Embryonic facial prominence (tissue), 1 donor: ENCODE measurements around the gene SMARCA4.

ENCODE experiments used
- DNase-seq: peaks from one replicate; pipeline ENCODE4 v3.0.0-alpha.2; 2016; ENCODE audit errors: extremely low spot score

SMARCA4 gene

GRCh38 chr19:11010041-11010440 lies 49.2 kb downstream of the SMARCA4 start:
- DNase-seq, result no peak

GRCh38 chr19:11012507-11012906 lies 51.7 kb downstream of the SMARCA4 start:
- no peak for DNase-seq

- DNase-seq, result no peak
Observed at GRCh38 chr19:11013771-11014170, 52.9 kb downstream of the SMARCA4 start.

- DNase-seq, result no peak
Observed at GRCh38 chr19:11014403-11014911, 53.6 kb downstream of the SMARCA4 start.

DNA sequence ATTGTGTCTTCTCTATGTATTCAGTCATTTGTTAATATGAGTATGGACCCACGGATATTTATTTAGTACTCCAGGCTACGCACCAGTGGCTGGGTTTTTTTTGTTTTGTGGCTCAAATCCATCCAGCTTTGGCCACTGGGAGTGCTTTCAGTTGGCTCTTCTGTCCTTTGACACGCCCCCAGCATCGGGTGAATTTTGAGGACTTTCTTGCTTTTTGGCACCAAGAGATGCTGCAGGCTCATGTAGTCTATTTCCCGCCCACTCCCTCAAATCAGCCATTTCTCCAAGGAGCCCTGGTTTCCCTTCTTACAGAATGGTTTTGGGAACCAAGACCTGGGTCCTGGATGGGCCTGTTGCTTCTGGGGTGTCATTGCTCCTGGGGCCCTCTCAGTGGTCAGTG lies 55.8 kb downstream of the SMARCA4 start:
- no peak for DNase-seq

- DNase-seq, result no peak
Observed at GRCh38 chr19:11017275-11018035, 56.6 kb downstream of the SMARCA4 start.

DNA sequence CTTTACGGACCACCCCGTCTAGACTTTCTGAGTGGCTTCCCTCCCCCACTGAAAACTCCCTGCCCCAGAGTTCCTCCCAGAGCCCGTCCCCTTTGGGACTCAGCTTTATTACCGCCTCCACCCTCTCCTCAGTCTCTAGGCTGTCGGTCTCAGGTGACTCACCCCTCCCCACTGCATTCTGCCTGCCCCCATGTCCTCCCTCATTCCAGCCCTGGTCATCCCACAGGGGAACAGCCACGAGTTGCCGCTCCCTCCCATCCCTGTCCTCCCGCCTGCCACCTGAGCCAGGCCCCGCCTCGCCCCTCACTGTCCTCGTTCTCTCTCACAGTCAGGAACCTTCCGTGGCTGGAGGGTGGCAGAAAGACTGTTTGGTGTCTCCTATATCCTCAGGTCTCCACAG lies 57.3 kb downstream of the SMARCA4 start:
- DNase-seq, result no peak

GRCh38 chr19:11018763-11019162 lies 57.9 kb downstream of the SMARCA4 start:
- no peak for DNase-seq

GRCh38 chr19:11019262-11019661 lies 58.4 kb downstream of the SMARCA4 start:
- DNase-seq, result no peak

DNA sequence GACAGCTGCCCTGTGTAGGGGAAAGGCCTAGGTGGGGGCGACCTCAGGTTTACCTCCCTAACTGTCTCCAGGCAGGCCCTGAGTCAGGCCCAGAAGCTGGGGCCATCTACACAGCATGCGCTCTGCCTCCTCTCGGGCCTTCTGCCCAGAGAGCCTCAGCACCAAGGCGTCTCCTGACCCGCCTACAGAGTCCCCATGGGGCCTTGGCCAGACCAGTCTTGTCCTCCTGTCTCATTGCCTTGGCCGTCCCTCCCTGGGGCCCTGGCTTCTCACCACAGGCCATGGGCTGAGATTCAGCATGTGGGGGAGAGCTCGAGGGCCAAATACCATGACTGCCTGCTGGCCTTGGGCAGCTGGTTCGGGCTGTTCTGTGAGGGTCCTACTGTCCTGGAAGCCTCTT lies 59.0 kb downstream of the SMARCA4 start:
- DNase-seq, result no peak

- DNase-seq, result no peak
Observed at GRCh38 chr19:11020423-11020822, 59.6 kb downstream of the SMARCA4 start.

- no peak for DNase-seq
Observed at GRCh38 chr19:11020982-11021759, 60.3 kb downstream of the SMARCA4 start.

- DNase-seq, result no peak
Observed at GRCh38 chr19:11021760-11022144, 60.9 kb downstream of the SMARCA4 start.

DNA sequence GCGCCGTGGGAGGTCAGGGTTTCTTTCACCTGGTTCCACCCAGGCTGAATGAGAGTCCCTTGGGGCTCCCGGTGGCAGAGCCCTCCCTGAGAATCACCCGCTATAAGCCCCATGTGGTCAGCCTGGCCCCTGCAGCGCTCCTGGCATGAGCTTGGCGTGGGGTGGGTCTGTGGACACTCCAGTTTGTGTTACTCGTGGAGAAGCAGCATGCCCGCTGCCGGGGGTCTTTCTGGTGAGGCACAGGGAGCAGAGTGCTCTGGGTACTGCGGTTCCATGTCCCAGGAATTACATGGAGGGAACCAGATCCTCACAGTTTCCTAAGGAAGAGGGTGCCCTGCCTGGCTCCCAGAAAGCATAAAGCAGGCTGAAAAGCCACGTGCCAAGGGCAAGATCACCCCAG lies 62.2 kb downstream of the SMARCA4 start:
- no peak for DNase-seq

- DNase-seq, result no peak
Observed at GRCh38 chr19:11023710-11024109, 62.9 kb downstream of the SMARCA4 start.

DNA sequence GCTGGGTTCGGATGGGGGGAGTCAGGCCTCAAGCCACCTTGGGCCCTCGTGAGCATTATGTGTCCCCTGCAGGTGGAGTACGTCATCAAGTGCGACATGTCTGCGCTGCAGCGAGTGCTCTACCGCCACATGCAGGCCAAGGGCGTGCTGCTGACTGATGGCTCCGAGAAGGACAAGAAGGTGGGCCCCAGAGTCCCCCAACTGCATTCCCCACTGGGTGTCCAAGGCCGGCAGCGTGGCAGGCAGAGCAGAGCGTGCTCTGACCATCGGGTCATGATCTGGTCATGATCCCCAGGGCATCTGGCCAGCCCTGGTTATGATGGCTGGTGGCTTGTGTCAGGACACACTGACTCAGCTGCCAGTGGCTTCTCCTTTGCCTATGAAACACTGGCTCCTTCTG lies 63.4 kb downstream of the SMARCA4 start:
- no peak for DNase-seq

DNA sequence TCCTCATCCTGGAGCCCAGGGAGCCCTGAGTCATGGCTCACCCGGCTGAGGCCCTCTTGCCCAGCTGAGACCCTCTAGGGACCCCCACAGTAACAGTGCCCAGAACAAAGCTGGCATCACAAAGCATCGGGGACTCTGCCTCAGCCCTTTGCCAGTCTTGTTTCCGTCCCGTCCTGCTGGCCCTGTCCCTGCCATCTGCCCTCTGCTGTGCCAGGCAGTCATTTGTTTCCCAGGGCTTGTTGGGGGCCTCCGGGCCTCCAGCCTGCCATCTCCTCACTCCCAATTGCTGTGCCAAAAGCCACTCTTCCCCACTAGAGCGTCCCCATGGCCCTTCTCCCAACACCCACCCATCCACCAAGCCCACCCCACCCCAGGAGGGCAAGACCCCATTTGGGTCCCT lies 64.2 kb downstream of the SMARCA4 start:
- no peak for DNase-seq

- no peak for DNase-seq
Observed at GRCh38 chr19:11025445-11025844, 64.6 kb downstream of the SMARCA4 start.

DNA sequence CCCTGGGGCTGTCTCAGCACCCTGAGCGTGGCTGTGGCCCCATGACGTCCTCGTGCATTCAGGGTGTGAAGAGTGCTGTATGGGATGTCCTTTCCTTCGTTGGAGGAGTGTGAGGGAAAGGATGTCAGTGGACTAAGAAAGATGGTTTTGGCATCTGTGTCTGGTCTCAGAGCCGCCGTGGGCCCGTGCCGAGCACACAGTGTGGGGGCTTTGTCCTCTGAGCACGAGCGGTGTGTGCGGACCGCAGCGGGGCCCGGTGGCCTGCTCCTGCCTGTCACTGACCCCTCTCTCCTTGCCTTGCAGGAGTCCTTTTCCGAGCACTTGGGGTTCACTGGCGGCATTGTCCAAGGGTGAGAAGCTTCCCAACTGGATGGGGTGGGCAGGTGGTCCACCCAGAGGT lies 65.2 kb downstream of the SMARCA4 start:
- no peak for DNase-seq

GRCh38 chr19:11027381-11027780 lies 66.6 kb downstream of the SMARCA4 start:
- DNase-seq, result no peak

DNA sequence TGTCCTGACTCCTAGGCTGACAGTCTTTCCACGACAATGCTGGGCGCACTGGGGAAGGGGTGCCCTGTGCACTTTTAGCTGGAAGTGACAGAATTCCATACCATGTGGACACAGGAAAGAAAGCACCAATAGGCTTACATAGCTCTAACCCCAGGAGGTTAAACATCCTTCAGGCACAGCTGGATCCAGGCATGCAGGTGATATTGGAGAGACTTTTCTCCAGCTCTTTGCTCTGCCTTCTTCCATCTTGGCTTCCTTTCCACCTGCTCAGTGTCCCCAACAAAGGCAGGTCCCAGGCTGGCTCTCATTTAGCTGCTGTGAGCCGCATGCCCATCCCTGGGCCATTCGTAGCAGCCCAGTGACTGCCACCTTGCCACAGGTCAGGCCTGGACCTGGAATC lies 67.3 kb downstream of the SMARCA4 start:
- DNase-seq, result no peak

DNA sequence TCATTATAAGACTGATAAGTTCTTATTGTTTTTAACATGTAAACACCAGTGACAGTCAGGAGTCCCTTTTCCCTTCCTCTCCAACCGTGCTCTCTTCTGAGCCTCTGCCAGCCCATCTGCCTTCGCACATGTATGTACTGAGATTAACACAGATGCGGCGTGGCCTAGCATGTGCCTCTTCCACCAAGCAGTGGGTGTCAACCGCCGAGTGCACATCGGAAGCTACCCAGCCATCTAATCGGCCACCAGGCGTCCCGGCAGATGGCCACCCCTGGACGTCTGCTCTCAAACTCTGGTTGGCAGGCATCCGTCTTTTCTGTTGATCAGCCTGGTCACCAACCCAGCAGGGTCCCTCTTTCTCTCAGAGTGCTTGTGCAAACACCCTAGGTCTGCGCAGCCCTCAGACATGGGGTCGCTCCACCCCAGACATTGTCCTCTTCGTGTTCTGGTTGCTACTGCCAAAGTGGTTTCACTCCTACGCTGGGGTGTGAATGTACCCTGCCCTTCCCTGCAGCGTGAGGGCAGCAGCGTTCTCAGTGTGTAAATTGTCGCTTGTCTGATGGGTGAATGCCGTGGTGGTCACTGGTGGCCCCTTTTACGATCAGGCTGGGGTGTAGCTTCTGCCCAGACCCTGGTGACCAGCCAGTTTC lies 70.7 kb downstream of the SMARCA4 start:
- DNase-seq, result no peak

DNA sequence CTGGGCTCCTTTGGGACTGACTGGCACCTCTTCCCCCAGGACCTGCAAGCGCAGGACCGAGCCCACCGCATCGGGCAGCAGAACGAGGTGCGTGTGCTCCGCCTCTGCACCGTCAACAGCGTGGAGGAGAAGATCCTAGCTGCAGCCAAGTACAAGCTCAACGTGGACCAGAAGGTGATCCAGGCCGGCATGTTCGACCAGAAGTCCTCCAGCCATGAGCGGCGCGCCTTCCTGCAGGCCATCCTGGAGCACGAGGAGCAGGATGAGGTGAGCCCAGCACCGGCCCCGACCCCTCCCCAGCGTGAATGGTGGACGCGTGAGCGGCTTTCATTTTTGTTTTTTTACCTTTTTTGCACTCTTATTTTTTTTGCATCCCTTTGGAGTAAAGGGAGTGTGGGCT lies 72.4 kb downstream of the SMARCA4 start:
- no peak for DNase-seq
